Measurements from ENCODE around the gene EML6.
A peak's percentile ranks its signal among the peaks of the same experiment; 100 is the strongest.

Gene EML6

GRCh38 chr2:55010915-55011314 lies 287.5 kb downstream of the EML6 start:
- no peak for DNase-seq

- DNase-seq: no peak
Measured at GRCh38 chr2:55011831-55012671, 288.6 kb downstream of the EML6 start.

GRCh38 chr2:55012672-55013484 lies 289.4 kb downstream of the EML6 start:
- DNase-seq: no peak

GRCh38 chr2:55013936-55014335 lies 290.5 kb downstream of the EML6 start:
- DNase-seq: no peak

- peak in 2 of 3 experiments; percentile 28 to 40 for DNase-seq
Measured at GRCh38 chr2:55014962-55015939, 291.8 kb downstream of the EML6 start.

- DNase-seq: no peak
Measured at GRCh38 chr2:55017428-55017827, 294.0 kb downstream of the EML6 start.

- DNase-seq: no peak
Measured at GRCh38 chr2:55017880-55018279, 294.4 kb downstream of the EML6 start.

- no peak for DNase-seq
Measured at GRCh38 chr2:55018619-55019018, 295.2 kb downstream of the EML6 start.

GRCh38 chr2:55019526-55020258 lies 296.2 kb downstream of the EML6 start:
- DNase-seq: no peak

Data from NCI-H1417 (cell line).